Stomach (tissue), 19 donors: ENCODE data around the gene PSTPIP2. TPM values are rescaled to one million over a fixed set of nuclear protein-coding genes. Genes with fewer than 3 reads are reported as not detected.

Experiments used
- DNase-seq, 2 donors: peaks; one replicate each; pipeline versions ENCODE4 v3.0.0 to v3.0.0-alpha.2; 2013 to 2019
- H3K27ac ChIP-seq, 5 donors: fragments of 200-600 bp in 4 of 5; sonication (generic) in 4 of 5; one replicate each; pipeline ENCODE4 v1.5.1; 2013 to 2019; ENCODE audit warnings: mild to moderate bottlenecking in 1 of 5, moderate library complexity in 1 of 5
- H3K27me3 ChIP-seq, 3 donors: fragments of 200-600 bp; sonication (generic); one replicate each; pipeline ENCODE4 v1.5.1; 2017 to 2019; ENCODE audit warnings: mixed run types in 1 of 3
- H3K36me3 ChIP-seq, 4 donors: fragments of 200-600 bp; sonication (generic); 1 replicate in 3 of 4; 2 replicates in 1 of 4; pipeline ENCODE4 v1.5.1; 2016 to 2019
- H3K4me1 ChIP-seq, 4 donors: fragments of 200-600 bp; sonication (generic); one replicate each; pipeline ENCODE4 v1.5.1; 2016 to 2019
- H3K4me3 ChIP-seq, 4 donors: fragments of 200-600 bp; sonication (generic) in 3 of 4; one replicate each; pipeline ENCODE4 v1.5.1; 2016 to 2019; ENCODE audit warnings: mild to moderate bottlenecking in 1 of 4
- H3K9me3 ChIP-seq, 4 donors: fragments of 200-600 bp; sonication (generic); one replicate each; pipeline ENCODE4 v1.5.1; 2016 to 2019
- EP300 ChIP-seq: sonication (generic); formaldehyde crosslinking; IDR thresholded peaks from one replicate; pipeline ENCODE4 v1.6.1; 2017; ENCODE audit warnings: antibody characterized with exemption
- POLR2A ChIP-seq, 4 donors: fragments of 450-650 bp; IDR thresholded peaks; one replicate each; pipeline ENCODE4 v1.6.1; 2016; ENCODE audit warnings: antibody characterized with exemption in 4 of 4, control low read depth in 2 of 4, mild to moderate bottlenecking in 1 of 4, moderate library complexity in 1 of 4
- POLR2AphosphoS5 ChIP-seq, 3 donors: sonication (generic); formaldehyde crosslinking; IDR thresholded peaks; one replicate each; pipeline ENCODE4 v1.6.1; 2016; ENCODE audit warnings: antibody characterized with exemption in 3 of 3
- WGBS, 5 donors: extraction: QIAGEN DNeasy Blood & Tissue Kit in 3 of 5; methylation state at CpG; one replicate each; pipeline versions ENCODE4 v1.1.5 to v1.1.7; 2013 to 2018; 5-methylcytosine and 5-hydroxymethylcytosine counted together
- intact Hi-C: fragments of 100-400 bp; cut with DNase I; formaldehyde crosslinking; loops from one replicate; pipeline ENCODE4 v1.15.1; 2023; ENCODE audit warnings: low total_unique reads
- long read RNA-seq, 10 donors: transcript quantifications; one replicate each; lab custom pipeline, GENCODE V29; 2026
- polyA plus RNA-seq, 3 donors: library from polyadenylated mRNA; stranded (reverse); fragments of 200-250 nt; gene quantifications; one replicate each; pipeline ENCODE4 v1.2.3, GENCODE V29; 2013
- total RNA-seq, 5 donors: library from RNA; depleted of rRNA; stranded (reverse); fragments of >200 nt; gene quantifications; one replicate each; pipeline versions ENCODE4 v1.1.0 to v1.2.3, GENCODE V29; 2014 to 2016
- TF ChIP-seq, protein P1 (sequence below), 7 experiments: fragments of 450-650 bp in 4 of 7; fragments of 200-600 bp in 3 of 7; sonication (generic) in 3 of 7; IDR thresholded peaks; one replicate each; pipeline ENCODE4 v1.5.1; 2016 to 2019; ENCODE audit warnings: antibody characterized with exemption in 7 of 7, control low read depth in 2 of 7, mild to moderate bottlenecking in 1 of 7
- donor health status: healthy with polysubstance abuse.
- donor health status: Bipolar disorder and iron deficiency.
- donor health status: healthy.

Gene PSTPIP2, protein sequence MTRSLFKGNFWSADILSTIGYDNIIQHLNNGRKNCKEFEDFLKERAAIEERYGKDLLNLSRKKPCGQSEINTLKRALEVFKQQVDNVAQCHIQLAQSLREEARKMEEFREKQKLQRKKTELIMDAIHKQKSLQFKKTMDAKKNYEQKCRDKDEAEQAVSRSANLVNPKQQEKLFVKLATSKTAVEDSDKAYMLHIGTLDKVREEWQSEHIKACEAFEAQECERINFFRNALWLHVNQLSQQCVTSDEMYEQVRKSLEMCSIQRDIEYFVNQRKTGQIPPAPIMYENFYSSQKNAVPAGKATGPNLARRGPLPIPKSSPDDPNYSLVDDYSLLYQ
- total RNA-seq = 1 to 10 TPM; 1.2 to 7.8 (median 2.9) TPM
- polyA plus RNA-seq = 10 to 100 TPM in 1 of 3 donors, 1 to 10 TPM in 2; 6.6 to 11.0 (median 9.2) TPM
- long read RNA-seq, donor 1 = 0 reads
- long read RNA-seq, donor 2, partial matches to known transcripts = 0 of 1 reads
- long read RNA-seq, donor 2, other reads (novel, unspliced or antisense) = 0 of 1 reads
- long read RNA-seq, donor 3, partial matches to known transcripts = 0 of 1 reads
- long read RNA-seq, donor 3, other reads (novel, unspliced or antisense) = 0 of 1 reads
- long read RNA-seq, donor 4 = 0 reads
- long read RNA-seq, donor 5 = 0 reads
- long read RNA-seq, donor 6 = 0 reads
- long read RNA-seq, donor 7, partial matches to known transcripts = 0 of 1 reads
- long read RNA-seq, donor 7, other reads (novel, unspliced or antisense) = 0 of 1 reads
- long read RNA-seq, donor 8, partial matches to known transcripts = 0 of 1 reads
- long read RNA-seq, donor 8, other reads (novel, unspliced or antisense) = 0 of 1 reads
- long read RNA-seq, donor 9 = 0 reads
- long read RNA-seq, donor 10 = 0 reads

DNA sequence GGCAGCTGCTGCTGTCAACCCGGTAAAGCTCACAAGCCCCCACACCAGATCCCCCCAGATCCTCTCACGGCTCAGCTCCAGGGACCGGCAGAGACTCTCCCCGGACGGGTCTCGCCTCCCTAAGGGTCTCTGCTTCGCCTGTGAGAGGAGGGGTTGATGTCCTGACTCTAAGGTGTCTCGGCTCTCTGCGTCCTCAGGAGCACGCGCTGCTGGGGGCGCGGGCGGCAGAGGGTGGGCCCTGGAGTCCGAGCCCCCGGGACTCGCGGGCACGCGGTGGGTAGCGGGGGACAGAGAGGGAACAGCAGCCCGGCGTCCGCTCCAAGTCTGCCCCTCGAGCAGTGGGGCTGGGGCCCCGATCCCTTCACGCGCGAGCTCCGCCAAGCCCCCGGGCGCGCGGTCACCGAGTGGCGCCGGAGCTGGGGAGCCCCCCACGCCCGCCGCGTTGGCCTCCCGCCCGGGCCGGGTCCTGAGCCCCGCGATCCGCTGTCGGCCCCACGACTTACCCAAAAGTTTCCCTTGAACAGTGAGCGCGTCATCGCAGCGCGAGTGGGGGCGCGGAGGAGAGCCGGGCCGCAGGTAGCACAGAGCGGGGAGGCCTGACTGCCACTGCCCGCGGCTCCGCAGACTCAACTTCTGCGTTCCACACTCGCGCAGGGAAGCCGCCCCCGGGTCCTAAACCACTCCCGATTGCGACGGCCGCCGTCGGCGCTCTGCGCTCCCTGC, at the start of gene PSTPIP2:
Gene PSTPIP2, minus strand, starts transcription at position 608 of the 723 bp plus-strand sequence. Its CDS starts 72 bp downstream, at position 536.
- 0 to 1% (median 1%) methylated on average over 15 to 75 of the region's 75 CpGs for WGBS, 5 donors
- H3K4me1 ChIP-seq = peaks cover 17 to 57% (median 39%) of the 10 kb centered on the region in 4 donors
- no peaks in the 10 kb centered on the region for H3K27me3 ChIP-seq
- H3K9me3 ChIP-seq = no peaks in the 10 kb centered on the region
- intact Hi-C loops = loop anchor here (10.0 kb wide), 1 partner anchor 107 kb away; the partner anchor contains the start of gene EPG5
- H3K27ac ChIP-seq = peak within 1 kb of the TSS; percentile 71 to 85 (median 76)
- H3K4me3 ChIP-seq = peak within 1 kb of the TSS; percentile 70 to 94 (median 90)
- TF ChIP-seq POLR2AphosphoS5 (IDR thresholded peaks at IDR 0.05) = peak in 2 of 3 donors; percentile 51 to 59
- TF ChIP-seq EP300 = no peak
- TF ChIP-seq, protein P1, sequence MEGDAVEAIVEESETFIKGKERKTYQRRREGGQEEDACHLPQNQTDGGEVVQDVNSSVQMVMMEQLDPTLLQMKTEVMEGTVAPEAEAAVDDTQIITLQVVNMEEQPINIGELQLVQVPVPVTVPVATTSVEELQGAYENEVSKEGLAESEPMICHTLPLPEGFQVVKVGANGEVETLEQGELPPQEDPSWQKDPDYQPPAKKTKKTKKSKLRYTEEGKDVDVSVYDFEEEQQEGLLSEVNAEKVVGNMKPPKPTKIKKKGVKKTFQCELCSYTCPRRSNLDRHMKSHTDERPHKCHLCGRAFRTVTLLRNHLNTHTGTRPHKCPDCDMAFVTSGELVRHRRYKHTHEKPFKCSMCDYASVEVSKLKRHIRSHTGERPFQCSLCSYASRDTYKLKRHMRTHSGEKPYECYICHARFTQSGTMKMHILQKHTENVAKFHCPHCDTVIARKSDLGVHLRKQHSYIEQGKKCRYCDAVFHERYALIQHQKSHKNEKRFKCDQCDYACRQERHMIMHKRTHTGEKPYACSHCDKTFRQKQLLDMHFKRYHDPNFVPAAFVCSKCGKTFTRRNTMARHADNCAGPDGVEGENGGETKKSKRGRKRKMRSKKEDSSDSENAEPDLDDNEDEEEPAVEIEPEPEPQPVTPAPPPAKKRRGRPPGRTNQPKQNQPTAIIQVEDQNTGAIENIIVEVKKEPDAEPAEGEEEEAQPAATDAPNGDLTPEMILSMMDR (IDR thresholded peaks at IDR 0.05) = no peak
- peak in 1 of 4 donors; percentile 25 for TF ChIP-seq POLR2A (IDR thresholded peaks at IDR 0.05)
- H3K36me3 ChIP-seq = no peaks in the 10 kb centered on the region
- peak; percentile 81 to 87 for DNase-seq

DNA sequence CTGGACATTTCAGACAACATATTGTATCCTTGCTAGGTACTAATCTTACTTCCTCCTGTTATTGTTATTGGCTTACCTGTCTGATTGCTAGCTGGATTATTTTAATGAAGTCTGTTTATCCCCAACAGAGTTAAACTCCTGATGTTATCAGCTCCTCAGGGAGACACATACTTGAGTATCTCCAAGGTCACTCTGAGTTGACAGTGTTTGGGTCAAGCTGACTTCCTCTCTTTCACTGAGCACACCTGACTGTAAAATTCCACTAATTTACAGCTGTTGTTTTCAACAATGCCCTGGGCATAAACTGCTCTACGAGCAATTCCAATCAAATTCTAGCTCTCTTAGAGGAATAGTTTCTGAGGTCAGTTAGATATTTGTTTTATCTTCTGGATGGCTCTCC, 41.7 kb upstream of the PSTPIP2 start:
- Histone ChIP-seq H3K9me3 (no peaks in the 10 kb centered on the region), H3K27me3 (no peaks in the 10 kb centered on the region), H3K4me1 (no peaks in the 10 kb centered on the region), H3K36me3 (peaks cover 5 to 68% (median 51%) of the 10 kb centered on the region in 4 donors), H3K27ac (no peak overlapping the region), H3K4me3 (no peak overlapping the region)
- TF ChIP-seq POLR2A (IDR thresholded peaks at IDR 0.05) (no peak), EP300 (no peak), POLR2AphosphoS5 (IDR thresholded peaks at IDR 0.05) (no peak)
- TF ChIP-seq, protein P1 (IDR thresholded peaks at IDR 0.05) = no peak
- no peak for DNase-seq
- 91 to 98% (median 95%) methylated on average over 1 of the region's 1 CpG for WGBS, 5 donors
- intact Hi-C loops = no loop called here

DNA sequence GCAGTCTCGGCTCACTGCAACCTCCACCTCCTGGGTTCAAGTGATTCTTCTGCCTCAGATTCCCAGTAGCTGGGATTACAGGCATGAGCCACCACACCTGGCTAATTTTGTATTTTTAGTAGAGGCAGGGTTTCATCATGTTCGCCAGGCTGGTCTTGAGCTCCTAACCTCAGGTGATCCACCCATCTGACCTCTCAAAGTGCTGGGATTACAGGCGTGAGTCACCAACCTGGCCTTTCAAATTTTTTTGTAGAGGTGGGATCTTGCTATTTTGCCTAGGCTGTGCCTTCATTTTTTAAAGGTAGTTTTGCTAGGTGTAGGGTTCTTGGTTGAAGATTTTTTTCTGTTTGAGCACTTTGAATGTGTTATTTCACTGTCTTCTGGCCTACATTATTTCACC, 38.3 kb upstream of the PSTPIP2 start:
- 90 to 98% (median 93%) methylated on average over 3 of the region's 3 CpGs for WGBS, 5 donors
- Histone ChIP-seq H3K27me3 (no peaks in the 10 kb centered on the region), H3K36me3 (peaks cover 5 to 69% (median 52%) of the 10 kb centered on the region in 4 donors), H3K27ac (no peak overlapping the region), H3K4me1 (peaks cover 0 to 9% (median 2%) of the 10 kb centered on the region in 4 donors), H3K4me3 (no peak overlapping the region), H3K9me3 (no peaks in the 10 kb centered on the region)
- DNase-seq = no peak
- TF ChIP-seq, protein P1 (IDR thresholded peaks at IDR 0.05) = no peak
- intact Hi-C loops = no loop called here

- Histone ChIP-seq H3K9me3 (no peaks in the 10 kb centered on the region), H3K36me3 (peaks cover 5 to 59% (median 42%) of the 10 kb centered on the region in 4 donors), H3K4me3 (no peak overlapping the region), H3K27ac (no peak overlapping the region), H3K27me3 (no peaks in the 10 kb centered on the region), H3K4me1 (peaks cover 0 to 14% (median 8%) of the 10 kb centered on the region in 4 donors)
- TF ChIP-seq EP300 (no peak), POLR2A (IDR thresholded peaks at IDR 0.05) (no peak), POLR2AphosphoS5 (IDR thresholded peaks at IDR 0.05) (no peak)
- TF ChIP-seq, protein P1 (IDR thresholded peaks at IDR 0.05) = no peak
- DNase-seq = no peak
- WGBS, 5 donors = 89 to 95% (median 94%) methylated on average over 5 of the region's 5 CpGs
- intact Hi-C loops = no loop called here
These were observed 37.3 kb upstream of the PSTPIP2 start for GRCh38 chr18:46109386-46109785.
